HEK293T (cell line): Measurements from ENCODE around the gene ZNF548.

ENCODE experiments used
- FOXA1 ChIP-seq: fragments of 450-650 bp; IDR thresholded peaks from 2 replicates; pipeline ENCODE4 v1.6.1; 2016; ENCODE audit warnings: mild to moderate bottlenecking
- TF ChIP-seq, protein P1 (sequence below): fragments of 450-650 bp; IDR thresholded peaks from 2 replicates; pipeline ENCODE4 v1.6.1; 2016

DNA sequence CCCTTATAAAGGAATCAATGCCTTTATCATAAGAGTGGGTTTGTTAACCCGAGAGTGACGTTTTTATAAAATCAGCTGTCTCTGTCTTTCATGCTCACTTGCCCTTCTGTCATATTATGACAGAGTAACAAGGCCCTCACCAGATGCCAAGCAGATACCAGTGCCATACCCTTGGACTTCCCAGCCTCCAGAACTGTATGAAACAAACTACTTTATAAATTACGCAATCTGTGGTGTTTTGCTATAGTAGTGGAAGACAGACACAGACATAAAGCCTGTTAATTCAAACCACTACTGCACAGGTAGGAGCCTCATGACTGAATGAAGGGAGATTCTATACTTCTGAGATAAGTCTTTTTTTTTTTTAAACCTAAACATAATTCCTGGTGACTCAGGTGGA lies 62.7 kb downstream of the ZNF548 start:
- TF ChIP-seq, protein P1, sequence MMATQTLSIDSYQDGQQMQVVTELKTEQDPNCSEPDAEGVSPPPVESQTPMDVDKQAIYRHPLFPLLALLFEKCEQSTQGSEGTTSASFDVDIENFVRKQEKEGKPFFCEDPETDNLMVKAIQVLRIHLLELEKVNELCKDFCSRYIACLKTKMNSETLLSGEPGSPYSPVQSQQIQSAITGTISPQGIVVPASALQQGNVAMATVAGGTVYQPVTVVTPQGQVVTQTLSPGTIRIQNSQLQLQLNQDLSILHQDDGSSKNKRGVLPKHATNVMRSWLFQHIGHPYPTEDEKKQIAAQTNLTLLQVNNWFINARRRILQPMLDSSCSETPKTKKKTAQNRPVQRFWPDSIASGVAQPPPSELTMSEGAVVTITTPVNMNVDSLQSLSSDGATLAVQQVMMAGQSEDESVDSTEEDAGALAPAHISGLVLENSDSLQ: no peak
- TF ChIP-seq FOXA1: no peak
